HepG2 (cell line): ENCODE results near the gene IRGQ. TPM values are rescaled to one million over a fixed set of nuclear protein-coding genes. Genes with fewer than 3 reads are reported as not detected.

ENCODE experiments used
- ATAC-seq: fragments of 200-7000 bp; cut with Tn5 transposase; 3 replicates; pipeline ENCODE4 v1.9.1; 2020; ENCODE audit warnings: mild to moderate bottlenecking, moderate library complexity
- BruUV-seq: library from RNA; stranded (reverse); fragments of 400-500 nt; replicated peaks from 2 replicates; lab custom pipeline; 2021; lab: Mats Ljungman, UMichigan
- CTCF ChIA-PET: fragments of 300-600 bp; formaldehyde crosslinking; extraction: SDS; loops from one replicate; lab custom pipeline; 2021; ENCODE audit warnings: low total read pairs, inconsistent platforms, low intra/inter-chr PET ratio; lab: Yijun Ruan, JAX
- POLR2A ChIA-PET: fragments of 350-600 bp; sonication (Branson Sonifier 250); formaldehyde crosslinking; loops from one replicate; lab custom pipeline; 2020; ENCODE audit warnings: antibody characterized with exemption, inconsistent platforms; lab: Yijun Ruan, JAX
- DNase-seq: peaks from one replicate; pipeline ENCODE4 v3.0.0-alpha.2; 2015; ENCODE audit warnings: low spot score
- FAIRE-seq: peaks from 3 replicates; lab custom pipeline; 2011; peaks lifted over from hg19 to GRCh38; lab: Jason Lieb, UNC
- H2AFZ ChIP-seq: one replicate; pipeline ENCODE4 v1.6.1; 2011; ENCODE audit warnings: low read length, inconsistent platforms
- H3K27ac ChIP-seq: fragments of 300-600 bp; 3 replicates; pipeline ENCODE4 v1.8.0; 2011; ENCODE audit warnings: mixed run types, mild to moderate bottlenecking, mixed read lengths, low read length, inconsistent platforms; ENCODE audit not compliant: insufficient read depth; ENCODE audit errors: extremely low read length
- H3K27me3 ChIP-seq, 2 experiments: fragments of 200-600 bp in 1 of 2; 2 replicates in 1 of 2; 3 replicates in 1 of 2; pipeline versions ENCODE4 v1.6.0 to v1.8.0; 2011; ENCODE audit warnings: low read length in 2 of 2, mild to moderate bottlenecking in 2 of 2, moderate library complexity in 2 of 2, inconsistent platforms in 1 of 2; ENCODE audit not compliant: insufficient read depth in 2 of 2, control insufficient read depth in 1 of 2
- H3K36me3 ChIP-seq, 2 experiments: fragments of 200-600 bp in 1 of 2; replicated peaks in 1 of 2; 2 replicates in 1 of 2; 3 replicates in 1 of 2; pipeline versions ENCODE4 v1.5.1 to v1.8.0; 2011; ENCODE audit warnings: low read length in 2 of 2, inconsistent platforms in 1 of 2; ENCODE audit not compliant: insufficient read depth in 2 of 2, control insufficient read depth in 1 of 2
- H3K4me1 ChIP-seq: 2 replicates; pipeline ENCODE4 v1.5.1; 2012; ENCODE audit warnings: low read length, inconsistent platforms; ENCODE audit not compliant: insufficient read depth
- H3K4me2 ChIP-seq: 2 replicates; pipeline ENCODE4 v1.6.0; 2011; ENCODE audit warnings: low read depth, low read length, inconsistent platforms
- H3K4me3 ChIP-seq, 3 experiments: fragments of 200-600 bp in 1 of 3; sonication (generic), shearing (Covaris generic) in 1 of 3; replicated peaks in 1 of 3; 2 replicates each; pipeline ENCODE4 v1.5.1; 2011 to 2016; ENCODE audit warnings: low read length in 3 of 3, inconsistent platforms in 2 of 3, low read depth in 2 of 3, mild to moderate bottlenecking in 2 of 3, control low read depth in 1 of 3, mixed read lengths in 1 of 3; ENCODE audit not compliant: insufficient read depth in 1 of 3
- H3K79me2 ChIP-seq: one replicate; pipeline ENCODE4 v1.6.1; 2011; ENCODE audit warnings: low read length, inconsistent platforms; ENCODE audit not compliant: insufficient read depth
- H3K9ac ChIP-seq: 2 replicates; pipeline ENCODE4 v1.6.0; 2011; ENCODE audit warnings: mild to moderate bottlenecking, low read depth, low read length, inconsistent platforms; ENCODE audit not compliant: insufficient read depth
- H3K9me3 ChIP-seq: 2 replicates; pipeline ENCODE4 v1.5.1; 2012; ENCODE audit warnings: mild to moderate bottlenecking, low read length
- H4K20me1 ChIP-seq: 2 replicates; pipeline ENCODE4 v1.6.0; 2011; ENCODE audit warnings: inconsistent platforms, mild to moderate bottlenecking, low read length, moderate library complexity; ENCODE audit not compliant: insufficient read depth
- FOXK2 ChIP-seq: fragments of 450-650 bp; IDR thresholded peaks from 2 replicates; pipeline ENCODE4 v1.6.1; 2016
- KDM5A ChIP-seq: fragments of 200-600 bp; sonication (generic); IDR thresholded peaks from 2 replicates; pipeline ENCODE4 v1.7.0; 2018; ENCODE audit warnings: antibody characterized with exemption, mild to moderate bottlenecking, low read length, borderline replicate concordance
- MIXL1 ChIP-seq: IDR thresholded peaks from 2 replicates; pipeline ENCODE4 v1.6.1; 2016
- NFYB ChIP-seq: sonication (generic); formaldehyde crosslinking; IDR thresholded peaks from 2 replicates; pipeline ENCODE4 v1.4.0; 2020; ENCODE audit warnings: missing genetic modification reagents
- RBFOX2 ChIP-seq: fragments of 200-400 bp; formaldehyde crosslinking; IDR thresholded peaks from 2 replicates; pipeline ENCODE4 v1.6.1; 2017; ENCODE audit warnings: low read depth, mild to moderate bottlenecking, low read length
- RFX3 ChIP-seq: IDR thresholded peaks from 2 replicates; pipeline ENCODE4 v1.6.1; 2016; ENCODE audit warnings: missing biosample characterization, missing genetic modification reagents
- ZNF138 ChIP-seq: sonication (generic); formaldehyde crosslinking; IDR thresholded peaks from 2 replicates; pipeline ENCODE4 v1.5.0; 2020; ENCODE audit warnings: mild to moderate bottlenecking, low read depth, missing genetic modification reagents
- ZNF274 ChIP-seq: sonication (generic); formaldehyde crosslinking; IDR thresholded peaks from 2 replicates; pipeline ENCODE4 v1.5.1; 2020; ENCODE audit warnings: mild to moderate bottlenecking, missing genetic modification reagents
- ZNF570 ChIP-seq: sonication (generic); formaldehyde crosslinking; IDR thresholded peaks from 2 replicates; pipeline ENCODE4 v1.4.0; 2020; ENCODE audit warnings: mild to moderate bottlenecking, missing genetic modification reagents, borderline replicate concordance
- ZNF615 ChIP-seq: sonication (generic); formaldehyde crosslinking; IDR thresholded peaks from 2 replicates; pipeline ENCODE4 v1.5.0; 2020; ENCODE audit warnings: mild to moderate bottlenecking, missing genetic modification reagents, borderline replicate concordance
- WGBS: methylation state at CpG from one replicate; pipeline ENCODE4 v1.1.6; 2017; ENCODE audit warnings: low lambda C conversion rate; 5-methylcytosine and 5-hydroxymethylcytosine counted together
- in situ Hi-C: cut with HindIII; loops from 2 replicates; pipeline ENCODE4 v1.10.0; 2017; ENCODE audit warnings: low pct_unique_long_range_greater_than_20kb; ENCODE audit not compliant: extremely low pct_ligation_motif_present
- intact Hi-C: fragments of 100-400 bp; cut with micrococcal nuclease; formaldehyde crosslinking; loops from one replicate; pipeline ENCODE4 v1.10.0; 2022; ENCODE audit not compliant: unreplicated experiment
- polyA plus RNA-seq, 8 experiments: library from polyadenylated mRNA; depleted of rRNA in 3 of 8; stranded (reverse) in 7 of 8; unstranded in 1 of 8; fragments of >200 nt; fragmentation: Illumina TruSeq in 4 of 8; extraction: Trizol in 4 of 8; gene quantifications; 2 replicates each; pipeline versions ENCODE4 v1.2.1 to v1.2.3, GENCODE V29; 2011 to 2016; ENCODE audit warnings: low read depth in 4 of 8, missing spikeins in 1 of 8, mixed read lengths in 1 of 8; ENCODE audit not compliant: insufficient read depth in 1 of 8
- total RNA-seq, 5 experiments: library from RNA; depleted of rRNA; stranded (reverse); fragments of >200 nt; fragmentation: Illumina TruSeq; extraction: Trizol; gene quantifications; 2 replicates each; pipeline ENCODE4 v1.2.3, GENCODE V29; 2016; ENCODE audit warnings: low read depth in 1 of 5
- TF ChIP-seq, protein P1 (sequence below): sonication (generic); formaldehyde crosslinking; IDR thresholded peaks from 2 replicates; pipeline ENCODE4 v1.4.0; 2020; ENCODE audit warnings: missing genetic modification reagents, borderline replicate concordance
- TF ChIP-seq, protein P2 (sequence below): sonication (generic); formaldehyde crosslinking; IDR thresholded peaks from 2 replicates; pipeline ENCODE4 v1.9.0; 2022; ENCODE audit warnings: missing genetic modification reagents, mild to moderate bottlenecking, borderline replicate concordance
- TF ChIP-seq, protein P3 (sequence below): sonication (generic); formaldehyde crosslinking; IDR thresholded peaks from 2 replicates; pipeline ENCODE4 v1.5.0; 2020; ENCODE audit warnings: missing genetic modification reagents

The IRGQ gene
- total and polyA plus RNA-seq, 2 of the 13 experiments (the other 11 are each of a cell fraction or from before 2014, with no cell fraction given) = 11.6 to 12.4 TPM

GRCh38 chr19:43554317-43554895, 41.5 kb downstream of the IRGQ start:
- H3K36me3 ChIP-seq = peaks cover 18 to 46% of the 10 kb centered on the region in 2 experiments
- in situ Hi-C loops = no loop called here
- POLR2A ChIA-PET = interaction anchor here (1.3 kb wide), 1 partner anchor 21 kb away, joined by 3 read pairs; the partner anchor contains the start of genes PINLYP and XRCC1
- H3K79me2 ChIP-seq = no peaks in the 10 kb centered on the region
- ATAC-seq = no peak
- H3K27ac ChIP-seq = no peak overlapping the region
- H2AFZ ChIP-seq = no peak overlapping the region
- H3K4me3 ChIP-seq = no peak overlapping the region
- no peak for DNase-seq
- no peak overlapping the region for H3K9ac ChIP-seq
- no peak overlapping the region for H3K4me2 ChIP-seq
- WGBS = 96% methylated on average over 15 of the region's 15 CpGs
- no peaks in the 10 kb centered on the region for H3K4me1 ChIP-seq
- H3K27me3 ChIP-seq = no peaks in the 10 kb centered on the region
- no peak for TF ChIP-seq MIXL1
- TF ChIP-seq, protein P1, sequence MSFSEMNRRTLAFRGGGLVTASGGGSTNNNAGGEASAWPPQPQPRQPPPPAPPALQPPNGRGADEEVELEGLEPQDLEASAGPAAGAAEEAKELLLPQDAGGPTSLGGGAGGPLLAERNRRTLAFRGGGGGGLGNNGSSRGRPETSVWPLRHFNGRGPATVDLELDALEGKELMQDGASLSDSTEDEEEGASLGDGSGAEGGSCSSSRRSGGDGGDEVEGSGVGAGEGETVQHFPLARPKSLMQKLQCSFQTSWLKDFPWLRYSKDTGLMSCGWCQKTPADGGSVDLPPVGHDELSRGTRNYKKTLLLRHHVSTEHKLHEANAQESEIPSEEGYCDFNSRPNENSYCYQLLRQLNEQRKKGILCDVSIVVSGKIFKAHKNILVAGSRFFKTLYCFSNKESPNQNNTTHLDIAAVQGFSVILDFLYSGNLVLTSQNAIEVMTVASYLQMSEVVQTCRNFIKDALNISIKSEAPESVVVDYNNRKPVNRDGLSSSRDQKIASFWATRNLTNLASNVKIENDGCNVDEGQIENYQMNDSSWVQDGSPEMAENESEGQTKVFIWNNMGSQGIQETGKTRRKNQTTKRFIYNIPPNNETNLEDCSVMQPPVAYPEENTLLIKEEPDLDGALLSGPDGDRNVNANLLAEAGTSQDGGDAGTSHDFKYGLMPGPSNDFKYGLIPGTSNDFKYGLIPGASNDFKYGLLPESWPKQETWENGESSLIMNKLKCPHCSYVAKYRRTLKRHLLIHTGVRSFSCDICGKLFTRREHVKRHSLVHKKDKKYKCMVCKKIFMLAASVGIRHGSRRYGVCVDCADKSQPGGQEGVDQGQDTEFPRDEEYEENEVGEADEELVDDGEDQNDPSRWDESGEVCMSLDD (CRISPR knock-in tag) = no peak
- TF ChIP-seq ZNF138 = no peak
- no peak for TF ChIP-seq RFX3 (CRISPR knock-in tag)
- no peak for TF ChIP-seq ZNF615
- TF ChIP-seq, all 625 proteins: peak for 0
- no peak for FAIRE-seq
- no TSS peak for BruUV-seq
- intact Hi-C loops = no loop called here
- Histone ChIP-seq H3K9me3 (no peaks in the 10 kb centered on the region), H4K20me1 (no peaks in the 10 kb centered on the region)
- CTCF ChIA-PET = interaction anchor here (1.0 to 1.9 kb wide), 4 partner anchors 40 to 108 kb away, joined by 3 to 14 read pairs (median 8); no protein-coding TSS in a partner anchor

- Histone ChIP-seq H3K27ac (no peak overlapping the region), H3K4me1 (no peaks in the 10 kb centered on the region), H3K4me3 (no peak overlapping the region), H2AFZ (no peak overlapping the region), H3K4me2 (no peak overlapping the region), H4K20me1 (no peaks in the 10 kb centered on the region), H3K36me3 (peaks cover 18 to 47% of the 10 kb centered on the region in 2 experiments), H3K9me3 (no peaks in the 10 kb centered on the region), H3K79me2 (no peaks in the 10 kb centered on the region), H3K27me3 (no peaks in the 10 kb centered on the region), H3K9ac (no peak overlapping the region)
- WGBS = 94% methylated on average over 2 of the region's 4 CpGs
- FAIRE-seq (no peak), ATAC-seq (no peak), DNase-seq (no peak)
- in situ Hi-C loops = no loop called here
- ChIA-PET POLR2A (no interaction called here), CTCF (no interaction called here)
- intact Hi-C loops = no loop called here
- BruUV-seq = no TSS peak
- TF ChIP-seq KDM5A = no peak
- no peak for TF ChIP-seq NFYB
- no peak for TF ChIP-seq FOXK2
- no peak for TF ChIP-seq ZNF274 (CRISPR knock-in tag)
- TF ChIP-seq, protein P2, sequence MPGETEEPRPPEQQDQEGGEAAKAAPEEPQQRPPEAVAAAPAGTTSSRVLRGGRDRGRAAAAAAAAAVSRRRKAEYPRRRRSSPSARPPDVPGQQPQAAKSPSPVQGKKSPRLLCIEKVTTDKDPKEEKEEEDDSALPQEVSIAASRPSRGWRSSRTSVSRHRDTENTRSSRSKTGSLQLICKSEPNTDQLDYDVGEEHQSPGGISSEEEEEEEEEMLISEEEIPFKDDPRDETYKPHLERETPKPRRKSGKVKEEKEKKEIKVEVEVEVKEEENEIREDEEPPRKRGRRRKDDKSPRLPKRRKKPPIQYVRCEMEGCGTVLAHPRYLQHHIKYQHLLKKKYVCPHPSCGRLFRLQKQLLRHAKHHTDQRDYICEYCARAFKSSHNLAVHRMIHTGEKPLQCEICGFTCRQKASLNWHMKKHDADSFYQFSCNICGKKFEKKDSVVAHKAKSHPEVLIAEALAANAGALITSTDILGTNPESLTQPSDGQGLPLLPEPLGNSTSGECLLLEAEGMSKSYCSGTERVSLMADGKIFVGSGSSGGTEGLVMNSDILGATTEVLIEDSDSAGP (CRISPR knock-in tag) = no peak
- TF ChIP-seq, protein P3, sequence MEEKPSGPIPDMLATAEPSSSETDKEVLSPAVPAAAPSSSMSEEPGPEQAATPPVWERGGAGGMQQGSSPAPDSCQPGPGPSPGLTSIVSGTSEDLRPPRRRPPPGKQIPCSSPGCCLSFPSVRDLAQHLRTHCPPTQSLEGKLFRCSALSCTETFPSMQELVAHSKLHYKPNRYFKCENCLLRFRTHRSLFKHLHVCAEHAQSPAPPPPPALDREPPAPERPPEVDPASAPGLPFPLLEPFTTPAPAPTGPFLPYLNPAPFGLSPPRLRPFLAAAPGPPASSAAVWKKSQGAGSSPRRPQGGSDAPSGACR = no peak
- no peak for TF ChIP-seq ZNF570 (CRISPR knock-in tag)
- TF ChIP-seq RBFOX2 = no peak
These were observed 42.3 kb downstream of the IRGQ start for GRCh38 chr19:43553656-43554055.
